B cell (primary cell): ENCODE measurements around the gene ILK. TPM values are rescaled to one million over a fixed set of nuclear protein-coding genes. Genes with fewer than 3 reads are reported as not detected.

Experiments
- ATAC-seq: fragments of 200-7000 bp; cut with Tn5 transposase; one replicate; pipeline ENCODE4 v1.10.0; 2021; ENCODE audit warnings: low read depth, mild to moderate bottlenecking, moderate number of reproducible peaks, moderate library complexity
- CTCF ChIA-PET: fragments of 350-600 bp; sonication (Branson Sonifier 250); formaldehyde crosslinking; loops from one replicate; lab custom pipeline; 2021; ENCODE audit warnings: antibody characterized with exemption, inconsistent platforms; lab: Charles Lee
- POLR2A ChIA-PET: fragments of 350-600 bp; sonication (Branson Sonifier 250); formaldehyde crosslinking; loops from one replicate; lab custom pipeline; 2021; ENCODE audit warnings: antibody characterized with exemption; lab: Charles Lee
- DNase-seq: peaks from one replicate; pipeline ENCODE4 v3.0.0; 2013
- H2AFZ ChIP-seq: 2 replicates; pipeline ENCODE4 v1.6.1; 2012; ENCODE audit warnings: mild to moderate bottlenecking, low read depth, low read length; ENCODE audit not compliant: insufficient read depth, poor library complexity, severe bottlenecking
- H3K27ac ChIP-seq, 2 donors: 1 replicate in 1 of 2; 2 replicates in 1 of 2; pipeline ENCODE4 v1.5.1; 2012 to 2013; ENCODE audit warnings: low read length in 2 of 2, mild to moderate bottlenecking in 2 of 2, moderate library complexity in 1 of 2
- H3K27me3 ChIP-seq, 4 experiments: fragments of 200-600 bp in 1 of 4; sonication (generic) in 1 of 4; replicated peaks in 1 of 4; 1 replicate in 2 of 4; 2 replicates in 2 of 4; pipeline versions ENCODE4 v1.6.1 to v1.7.0; 2013 to 2016; ENCODE audit warnings: low read length in 3 of 4, mild to moderate bottlenecking in 2 of 4, mixed read lengths in 1 of 4, moderate library complexity in 1 of 4; ENCODE audit not compliant: insufficient read depth in 4 of 4, control insufficient read depth in 3 of 4; ENCODE audit errors: control extremely low read depth in 1 of 4
- H3K36me3 ChIP-seq, 2 experiments: replicated peaks in 1 of 2; 1 replicate in 1 of 2; 2 replicates in 1 of 2; pipeline versions ENCODE4 v1.6.1 to v1.7.1; 2013; ENCODE audit warnings: low read length in 1 of 2; ENCODE audit not compliant: insufficient read depth in 2 of 2, control insufficient read depth in 1 of 2; ENCODE audit errors: control extremely low read depth in 1 of 2, extremely low read depth in 1 of 2
- H3K4me1 ChIP-seq, 2 donors: fragments of 200-600 bp in 1 of 2; sonication (generic) in 1 of 2; 1 replicate in 1 of 2; 2 replicates in 1 of 2; pipeline versions ENCODE4 v1.5.1 to v1.6.1; 2013 to 2017; ENCODE audit warnings: low read length in 2 of 2; ENCODE audit not compliant: control insufficient read depth in 2 of 2, insufficient read depth in 2 of 2
- H3K4me2 ChIP-seq: replicated peaks from 2 replicates; pipeline ENCODE3; 2012; ENCODE audit warnings: mild to moderate bottlenecking, low read depth, low read length; ENCODE audit not compliant: poor library complexity, severe bottlenecking
- H3K4me3 ChIP-seq, 5 experiments: fragments of 200-600 bp in 1 of 5; sonication (generic) in 1 of 5; 1 replicate in 3 of 5; 2 replicates in 2 of 5; pipeline versions ENCODE4 v1.5.1 to v1.7.0; 2011 to 2016; ENCODE audit warnings: low read length in 4 of 5, mild to moderate bottlenecking in 4 of 5, low read depth in 2 of 5, control low read depth in 1 of 5, moderate library complexity in 1 of 5; ENCODE audit not compliant: insufficient read depth in 1 of 5; ENCODE audit errors: control extremely low read depth in 1 of 5, extremely low read depth in 1 of 5
- H3K79me2 ChIP-seq: fragments of 200-600 bp; sonication (generic); one replicate; pipeline ENCODE4 v1.6.0; 2016; ENCODE audit warnings: low read length; ENCODE audit not compliant: control insufficient read depth, insufficient read depth
- H3K9ac ChIP-seq: fragments of 200-600 bp; sonication (generic); 2 replicates; pipeline ENCODE4 v1.6.1; 2017; ENCODE audit warnings: mild to moderate bottlenecking, low read length, moderate library complexity
- H3K9me3 ChIP-seq, 3 donors: one replicate each; pipeline versions ENCODE4 v1.6.1 to v1.7.1; 2013; ENCODE audit warnings: low read length in 2 of 3; ENCODE audit not compliant: control insufficient read depth in 2 of 3, insufficient read depth in 1 of 3; ENCODE audit errors: control extremely low read depth in 1 of 3
- H4K20me1 ChIP-seq: 2 replicates; pipeline ENCODE4 v1.6.0; 2012; ENCODE audit warnings: mild to moderate bottlenecking, low read length; ENCODE audit not compliant: insufficient read depth, control insufficient read depth, poor library complexity, severe bottlenecking
- H3K27ac Mint-ChIP-seq: one replicate; pipeline ENCODE4 v1.8.0; 2021; ENCODE audit warnings: mixed read lengths
- H3K27me3 Mint-ChIP-seq: one replicate; pipeline ENCODE4 v1.8.0; 2021; ENCODE audit warnings: mixed read lengths
- H3K4me1 Mint-ChIP-seq: one replicate; pipeline ENCODE4 v1.8.0; 2021; ENCODE audit warnings: mixed read lengths
- H3K4me3 Mint-ChIP-seq: one replicate; pipeline ENCODE4 v1.8.0; 2021; ENCODE audit warnings: mixed read lengths
- H3K9me3 Mint-ChIP-seq: one replicate; pipeline ENCODE4 v1.8.0; 2022; ENCODE audit warnings: mixed read lengths; ENCODE audit not compliant: insufficient read depth
- EZH2 ChIP-seq: IDR thresholded peaks from 2 replicates; pipeline ENCODE4 v1.6.1; 2012; ENCODE audit warnings: borderline replicate concordance, low read depth, mild to moderate bottlenecking, moderate library complexity, low read length; ENCODE audit not compliant: insufficient read depth, poor library complexity, severe bottlenecking
- WGBS: methylation state at CpG from one replicate; pipeline ENCODE4 v1.1.5; 2013; ENCODE audit warnings: missing lambda C conversion rate; ENCODE audit not compliant: insufficient coverage; 5-methylcytosine and 5-hydroxymethylcytosine counted together
- intact Hi-C: fragments of 100-400 bp; cut with micrococcal nuclease; formaldehyde crosslinking; loops from one replicate; pipeline ENCODE4 v1.10.0; 2022
- polyA plus RNA-seq: library from polyadenylated mRNA; depleted of rRNA; stranded (reverse); fragments of >200 nt; gene quantifications from 2 replicates; pipeline ENCODE4 v1.2.3, GENCODE V29; 2012
- total RNA-seq, 2 donors: library from RNA; stranded (reverse); fragments of 120-200 nt in 1 of 2; gene quantifications; 1 replicate in 1 of 2; 2 replicates in 1 of 2; pipeline versions ENCODE4 v1.2.3 to v1.2.4, GENCODE V29; 2013 to 2022
- TF ChIP-seq, protein P1 (sequence below): fragments of 200-600 bp; IDR thresholded peaks from one replicate; pipeline ENCODE4 v1.8.0; 2022; ENCODE audit warnings: antibody characterized with exemption, mild to moderate bottlenecking

ILK gene
- total and polyA plus RNA-seq, 2 donors (not counting 1 experiment from before 2014, with no cell fraction given) = 88.5 to 131 TPM

DNA sequence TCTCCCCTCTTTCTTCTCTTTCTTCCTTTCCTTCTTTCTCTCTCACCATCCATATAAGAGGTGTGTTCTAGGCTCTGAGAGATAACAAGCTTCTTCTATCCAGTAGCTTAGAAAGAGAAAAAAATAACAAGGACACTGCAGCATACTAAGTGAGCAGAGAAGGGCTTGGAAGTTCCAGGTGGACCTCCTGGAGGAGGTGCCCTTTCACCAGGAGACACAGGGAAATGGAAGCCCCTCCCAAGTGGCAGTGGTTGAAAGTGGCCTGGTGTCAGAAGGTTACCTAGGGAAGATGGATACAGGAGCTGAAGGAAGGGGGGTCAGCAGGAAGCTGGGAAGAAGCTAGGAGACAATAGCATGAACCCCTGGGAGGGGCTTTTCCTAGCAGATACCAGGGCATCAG, 46.5 kb downstream of the ILK start:
- Histone ChIP-seq H3K27me3 (peaks cover 0 to 8% (median 5%) of the 10 kb centered on the region in 4 experiments), H3K27ac (no peak overlapping the region), H3K4me3 (no peak overlapping the region), H2AFZ (no peak overlapping the region), H3K79me2 (no peaks in the 10 kb centered on the region), H3K9ac (no peak overlapping the region), H4K20me1 (no peaks in the 10 kb centered on the region), H3K4me1 (peaks cover 38 to 42% of the 10 kb centered on the region in 2 donors), H3K9me3 (no peaks in the 10 kb centered on the region), H3K4me2 (no peak overlapping the region), H3K36me3 (no peaks in the 10 kb centered on the region)
- ChIA-PET CTCF (interaction anchor here (0.7 to 2.5 kb wide), 3 partner anchors 18 to 119 kb away, joined by 3 to 13 read pairs (median 3); partner anchors contain the start of gene TPP1), POLR2A (no interaction called here)
- DNase-seq = no peak
- ATAC-seq = no peak
- TF ChIP-seq, protein P1, sequence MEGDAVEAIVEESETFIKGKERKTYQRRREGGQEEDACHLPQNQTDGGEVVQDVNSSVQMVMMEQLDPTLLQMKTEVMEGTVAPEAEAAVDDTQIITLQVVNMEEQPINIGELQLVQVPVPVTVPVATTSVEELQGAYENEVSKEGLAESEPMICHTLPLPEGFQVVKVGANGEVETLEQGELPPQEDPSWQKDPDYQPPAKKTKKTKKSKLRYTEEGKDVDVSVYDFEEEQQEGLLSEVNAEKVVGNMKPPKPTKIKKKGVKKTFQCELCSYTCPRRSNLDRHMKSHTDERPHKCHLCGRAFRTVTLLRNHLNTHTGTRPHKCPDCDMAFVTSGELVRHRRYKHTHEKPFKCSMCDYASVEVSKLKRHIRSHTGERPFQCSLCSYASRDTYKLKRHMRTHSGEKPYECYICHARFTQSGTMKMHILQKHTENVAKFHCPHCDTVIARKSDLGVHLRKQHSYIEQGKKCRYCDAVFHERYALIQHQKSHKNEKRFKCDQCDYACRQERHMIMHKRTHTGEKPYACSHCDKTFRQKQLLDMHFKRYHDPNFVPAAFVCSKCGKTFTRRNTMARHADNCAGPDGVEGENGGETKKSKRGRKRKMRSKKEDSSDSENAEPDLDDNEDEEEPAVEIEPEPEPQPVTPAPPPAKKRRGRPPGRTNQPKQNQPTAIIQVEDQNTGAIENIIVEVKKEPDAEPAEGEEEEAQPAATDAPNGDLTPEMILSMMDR = no peak
- no peak for TF ChIP-seq EZH2
- Mint-ChIP-seq H3K9me3 (no peaks in the 10 kb centered on the region), H3K4me3 (no peak overlapping the region), H3K27me3 (no peaks in the 10 kb centered on the region), H3K4me1 (no peaks in the 10 kb centered on the region), H3K27ac (no peak overlapping the region)
- intact Hi-C loops = no loop called here

DNA sequence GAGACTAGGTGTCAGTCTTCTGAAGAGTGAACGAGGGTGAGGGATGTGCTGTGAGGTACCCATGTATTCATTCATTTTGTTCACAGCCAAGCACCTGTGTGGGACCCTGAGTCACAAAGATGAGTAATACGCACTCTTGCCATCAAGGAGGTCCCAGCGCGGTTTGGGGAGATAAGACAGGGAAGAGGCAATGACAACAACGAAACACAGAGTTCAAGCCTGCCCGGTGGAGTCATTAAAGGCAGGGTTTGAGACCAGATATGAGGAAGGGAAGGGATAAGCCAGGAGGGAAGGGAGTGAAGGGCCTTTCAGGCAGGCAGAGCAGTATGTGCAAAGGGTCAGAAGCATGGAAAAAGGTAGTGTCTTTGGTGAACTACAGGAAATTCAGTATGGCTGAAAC, 47.4 kb downstream of the ILK start:
- no peaks in the 10 kb centered on the region for H3K9me3 Mint-ChIP-seq
- H3K9ac ChIP-seq = no peak overlapping the region
- DNase-seq (no peak), ATAC-seq (no peak)
- H3K4me1 ChIP-seq = peaks cover 32 to 37% of the 10 kb centered on the region in 2 donors
- peaks cover 0 to 11% (median 6%) of the 10 kb centered on the region in 4 experiments for H3K27me3 ChIP-seq
- H3K27ac Mint-ChIP-seq = no peak overlapping the region
- no peak overlapping the region for H3K4me3 Mint-ChIP-seq
- no peaks in the 10 kb centered on the region for H4K20me1 ChIP-seq
- TF ChIP-seq EZH2 = no peak
- H3K9me3 ChIP-seq = no peaks in the 10 kb centered on the region
- H3K4me3 ChIP-seq = no peak overlapping the region
- intact Hi-C loops = no loop called here
- H3K4me2 ChIP-seq = no peak overlapping the region
- WGBS = 86% methylated on average over 5 of the region's 6 CpGs
- ChIA-PET CTCF (interaction anchor here (1.4 kb wide), 1 partner anchor 32 kb away, joined by 3 read pairs; the partner anchor contains the start of gene TPP1), POLR2A (no interaction called here)
- H3K27me3 Mint-ChIP-seq = peaks cover 1% of the 10 kb centered on the region
- peaks cover 1% of the 10 kb centered on the region for H3K4me1 Mint-ChIP-seq
- no peak overlapping the region for H3K27ac ChIP-seq
- H3K36me3 ChIP-seq = no peaks in the 10 kb centered on the region
- H3K79me2 ChIP-seq = no peaks in the 10 kb centered on the region
- H2AFZ ChIP-seq = no peak overlapping the region
